AG04449 (cell line): ENCODE data around the gene DUSP16.

Experiments
- CTCF ChIA-PET: fragments of 350-600 bp; formaldehyde crosslinking; extraction: SDS; loops from one replicate; lab custom pipeline; 2021; ENCODE audit warnings: antibody characterized with exemption; lab: Yijun Ruan, JAX
- POLR2A ChIA-PET: fragments of 400-600, 350-600 bp; formaldehyde crosslinking; extraction: SDS; loops from one replicate; lab custom pipeline; 2020; ENCODE audit warnings: antibody characterized with exemption, inconsistent platforms; lab: Yijun Ruan, JAX
- DNase-seq: peaks from one replicate; pipeline ENCODE4 v3.0.0-alpha.2; 2010; ENCODE audit warnings: low read depth, low spot score
- H3K4me3 ChIP-seq: 2 replicates; pipeline ENCODE4 v1.5.1; 2011; ENCODE audit warnings: low read depth, mild to moderate bottlenecking, control low read depth, low read length
- TF ChIP-seq, protein P1 (sequence below): IDR thresholded peaks from one replicate; pipeline ENCODE4 v1.5.1; 2011; ENCODE audit warnings: mild to moderate bottlenecking, moderate library complexity, low read length, control low read depth, inconsistent platforms; ENCODE audit not compliant: insufficient read depth; ENCODE audit errors: missing control alignments

The DUSP16 gene

DNA sequence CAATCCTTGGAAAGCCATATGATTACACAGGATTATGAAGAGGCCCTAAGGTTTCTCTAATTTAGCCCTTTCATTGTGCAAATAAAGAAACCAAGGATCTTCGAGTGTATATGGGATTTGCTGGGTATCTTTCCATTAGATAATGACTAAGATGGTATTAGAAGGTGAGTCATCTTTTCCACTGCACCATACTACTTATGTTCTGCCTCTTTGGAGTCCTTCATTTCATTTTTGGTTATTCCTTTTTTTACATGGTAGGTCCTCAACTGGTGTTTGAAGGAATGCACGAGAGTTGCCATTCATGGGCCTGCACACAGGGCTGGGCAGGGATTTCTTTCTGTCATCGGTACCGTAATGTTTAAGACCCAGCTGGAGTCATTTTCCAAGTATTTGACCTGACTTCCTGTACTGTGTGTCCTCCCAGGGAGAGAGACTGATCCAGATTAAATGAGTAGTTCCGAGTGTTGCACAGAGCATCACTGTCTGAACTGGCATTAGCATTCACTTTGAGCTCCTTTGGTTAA lies 120.1 kb downstream of the DUSP16 start:
- TF ChIP-seq, protein P1, sequence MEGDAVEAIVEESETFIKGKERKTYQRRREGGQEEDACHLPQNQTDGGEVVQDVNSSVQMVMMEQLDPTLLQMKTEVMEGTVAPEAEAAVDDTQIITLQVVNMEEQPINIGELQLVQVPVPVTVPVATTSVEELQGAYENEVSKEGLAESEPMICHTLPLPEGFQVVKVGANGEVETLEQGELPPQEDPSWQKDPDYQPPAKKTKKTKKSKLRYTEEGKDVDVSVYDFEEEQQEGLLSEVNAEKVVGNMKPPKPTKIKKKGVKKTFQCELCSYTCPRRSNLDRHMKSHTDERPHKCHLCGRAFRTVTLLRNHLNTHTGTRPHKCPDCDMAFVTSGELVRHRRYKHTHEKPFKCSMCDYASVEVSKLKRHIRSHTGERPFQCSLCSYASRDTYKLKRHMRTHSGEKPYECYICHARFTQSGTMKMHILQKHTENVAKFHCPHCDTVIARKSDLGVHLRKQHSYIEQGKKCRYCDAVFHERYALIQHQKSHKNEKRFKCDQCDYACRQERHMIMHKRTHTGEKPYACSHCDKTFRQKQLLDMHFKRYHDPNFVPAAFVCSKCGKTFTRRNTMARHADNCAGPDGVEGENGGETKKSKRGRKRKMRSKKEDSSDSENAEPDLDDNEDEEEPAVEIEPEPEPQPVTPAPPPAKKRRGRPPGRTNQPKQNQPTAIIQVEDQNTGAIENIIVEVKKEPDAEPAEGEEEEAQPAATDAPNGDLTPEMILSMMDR, result no peak
- ChIA-PET POLR2A (no interaction called here), CTCF (interaction anchor here (1.0 kb wide), 1 partner anchor 65 kb away, joined by 4 read pairs; no protein-coding TSS in a partner anchor)
- no peak overlapping the region for H3K4me3 ChIP-seq
- no peak for DNase-seq

DNA sequence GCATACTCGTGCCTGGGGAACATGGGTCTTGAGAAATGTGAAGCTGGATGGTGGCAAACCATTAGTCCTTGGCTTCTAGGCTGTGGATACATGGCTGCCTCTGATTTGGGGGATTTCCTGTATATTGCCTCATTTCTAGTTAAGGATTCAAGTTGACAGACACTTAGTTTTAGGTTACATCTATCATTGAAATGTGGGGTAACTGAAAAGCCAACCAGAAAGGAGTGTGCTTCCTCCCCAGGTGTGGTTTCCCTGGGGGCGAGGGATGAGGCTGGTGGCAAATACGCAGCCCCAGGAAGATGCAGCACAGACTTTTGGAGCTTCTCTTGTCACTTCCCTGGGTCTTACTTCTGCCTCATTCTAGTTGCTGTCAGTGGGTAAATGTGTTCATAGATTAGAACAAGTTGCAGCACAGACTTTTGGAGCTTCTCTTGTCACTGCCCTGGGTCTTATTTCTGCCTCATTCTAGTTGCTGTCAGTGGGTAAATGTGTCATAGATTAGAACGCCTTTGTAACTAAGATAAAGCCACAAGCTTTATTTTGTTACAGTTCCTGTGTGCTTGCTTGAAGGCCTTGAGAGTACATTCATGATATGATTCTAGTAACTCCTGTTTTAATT lies 120.7 kb downstream of the DUSP16 start:
- ChIA-PET CTCF (interaction anchor here (0.9 to 1.0 kb wide), 2 partner anchors 65 to 121 kb away, joined by 4 to 5 read pairs; partner anchors contain the start of gene DUSP16), POLR2A (no interaction called here)
- no peak for DNase-seq
- TF ChIP-seq, protein P1, result no peak
- no peak overlapping the region for H3K4me3 ChIP-seq

DNA sequence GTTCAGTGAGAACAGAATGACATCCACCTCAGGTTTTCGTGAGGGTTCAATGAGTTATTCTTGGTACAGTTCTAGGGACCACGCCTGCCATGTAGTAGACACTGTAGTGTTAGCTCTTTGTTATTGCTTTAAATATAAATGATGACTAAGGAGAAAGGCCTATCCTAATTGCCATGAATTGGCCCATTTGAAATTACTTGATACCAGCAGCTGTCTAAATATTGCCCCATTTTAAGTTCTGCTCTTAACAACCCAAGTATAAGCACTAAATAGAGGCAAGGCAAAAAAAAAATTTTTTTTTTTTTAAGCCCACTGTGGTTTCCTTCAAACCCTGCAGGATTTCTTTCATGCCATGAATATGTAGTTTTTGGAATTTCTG lies 121.2 kb downstream of the DUSP16 start:
- ChIA-PET POLR2A (no interaction called here), CTCF (interaction anchor here (0.9 kb wide), 1 partner anchor 122 kb away, joined by 5 read pairs; the partner anchor contains the start of gene DUSP16)
- TF ChIP-seq, protein P1, result no peak
- DNase-seq, result no peak
- no peak overlapping the region for H3K4me3 ChIP-seq

DNA sequence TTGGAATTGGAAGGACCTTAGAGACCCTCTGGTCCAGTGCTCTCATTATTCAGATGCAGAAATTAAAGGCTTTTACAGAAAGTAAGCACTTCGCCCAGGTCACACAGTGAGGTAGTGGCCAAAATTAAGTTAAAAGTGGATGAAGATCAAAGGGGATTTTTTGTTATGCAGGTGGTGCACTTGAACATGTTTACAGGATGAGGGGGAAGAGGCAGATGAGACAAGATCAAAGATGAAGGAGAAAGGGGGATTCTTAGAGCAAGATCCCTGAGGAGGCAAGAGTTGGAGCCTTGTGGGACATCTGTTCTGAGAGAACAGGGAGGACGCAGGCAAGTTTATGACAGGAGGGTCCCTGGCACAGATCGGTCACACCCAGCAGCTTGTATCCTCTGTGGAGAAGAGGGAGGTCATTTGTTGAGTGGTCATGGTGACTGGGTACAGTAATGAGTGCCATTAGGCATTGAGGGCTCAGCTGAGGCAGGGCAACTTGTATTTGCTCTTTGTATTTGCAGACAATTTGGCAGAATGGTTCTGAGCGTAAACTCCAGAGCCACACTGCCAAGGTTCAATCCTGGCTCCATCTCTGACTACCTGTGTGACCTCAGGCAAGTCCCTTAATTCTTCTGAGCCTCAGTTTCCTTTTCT lies 121.8 kb downstream of the DUSP16 start:
- POLR2A ChIA-PET, result no interaction called here
- H3K4me3 ChIP-seq, result no peak overlapping the region
- TF ChIP-seq, protein P1, result no peak
- CTCF ChIA-PET, result no interaction called here
- no peak for DNase-seq

- no peak for DNase-seq
- TF ChIP-seq, protein P1, result no peak
- H3K4me3 ChIP-seq, result no peak overlapping the region
- POLR2A ChIA-PET, result no interaction called here
- CTCF ChIA-PET, result no interaction called here
Measured at GRCh38 chr12:12439636-12440035, 123.0 kb downstream of the DUSP16 start.

DNA sequence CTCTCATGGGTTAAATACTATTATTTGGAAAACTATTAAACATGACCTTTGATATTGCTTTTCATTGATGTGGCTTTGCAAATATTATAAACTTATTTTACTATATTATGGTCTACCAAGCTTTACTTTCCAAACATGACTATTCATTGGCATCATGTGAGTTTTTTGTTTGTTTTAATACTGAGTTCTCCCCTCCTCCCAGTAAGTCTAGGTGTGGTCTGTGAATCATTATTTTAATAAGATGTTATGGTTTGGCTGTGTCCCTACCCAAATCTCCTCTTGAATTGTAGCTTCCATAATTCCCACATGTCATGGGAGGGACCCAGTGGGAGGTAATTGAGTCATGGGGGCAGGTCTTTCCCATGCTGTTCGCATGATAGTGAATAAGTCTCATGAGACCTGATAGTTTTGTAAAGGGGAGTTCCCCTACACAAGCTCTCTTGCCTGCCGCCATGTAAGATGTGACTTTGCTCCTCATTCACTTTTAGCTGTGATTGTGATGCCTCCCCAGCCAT lies 125.8 kb downstream of the DUSP16 start:
- TF ChIP-seq, protein P1, result no peak
- POLR2A ChIA-PET, result no interaction called here
- DNase-seq, result no peak
- CTCF ChIA-PET, result no interaction called here
- H3K4me3 ChIP-seq, result no peak overlapping the region
